ENCODE measurements around the gene ERP44.
"Not testable (repeated sequence)": the region's sequence is repeated elsewhere in the genome, so short reads cannot be mapped to it uniquely, and the experiment has no call there.

The ERP44 gene

DNA sequence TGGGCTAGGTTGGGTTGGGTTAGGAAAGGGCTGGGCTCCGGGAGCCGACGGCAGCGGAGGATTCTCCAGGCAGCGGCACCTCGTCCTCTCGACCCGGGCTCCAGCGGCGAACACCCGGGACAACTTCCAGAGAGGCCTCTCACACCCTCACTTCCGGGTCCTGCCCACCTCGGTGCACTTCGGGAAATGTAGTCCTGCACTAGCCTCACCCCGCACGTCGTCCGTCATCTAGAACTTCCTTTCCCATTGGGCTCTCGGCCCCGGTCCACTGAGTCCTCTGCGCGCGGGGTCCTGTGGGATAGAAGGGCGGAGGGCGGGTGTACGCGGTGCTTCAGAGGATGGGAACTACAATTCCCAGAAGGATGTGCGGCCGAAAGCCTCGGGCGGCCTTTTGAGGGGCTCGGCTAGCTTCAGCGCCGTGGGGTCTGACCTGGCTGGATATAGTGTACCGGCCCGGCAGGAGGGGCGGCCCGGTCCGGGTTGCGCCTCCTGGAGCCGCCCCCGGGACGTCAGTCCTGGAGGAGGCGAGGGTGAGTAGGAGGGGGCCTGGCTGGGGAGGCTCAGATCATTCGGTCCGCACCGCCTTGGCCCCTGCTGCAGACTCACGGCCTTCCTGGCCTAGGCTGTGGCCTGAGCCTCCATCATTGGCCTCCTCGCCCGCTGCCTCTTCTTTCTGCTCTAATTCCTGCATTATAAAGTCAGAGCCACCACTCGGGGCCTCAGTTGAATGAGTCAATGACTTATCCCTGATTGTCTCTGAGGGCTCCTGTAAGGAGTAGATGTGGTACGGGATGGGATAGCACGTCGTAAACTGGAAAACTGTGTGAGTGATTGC lies at the start of gene ERP44, which contains the start of gene INVS:
ERP44 (minus strand) TSS at position 114 of the 835 bp plus-strand sequence. CDS start 160 bp downstream, outside the sequence.
INVS (plus strand) TSS at position 357 of the 835 bp plus-strand sequence. CDS start 5,279 bp downstream, outside the sequence.
- DNase-seq: peak; percentile 97

DNA sequence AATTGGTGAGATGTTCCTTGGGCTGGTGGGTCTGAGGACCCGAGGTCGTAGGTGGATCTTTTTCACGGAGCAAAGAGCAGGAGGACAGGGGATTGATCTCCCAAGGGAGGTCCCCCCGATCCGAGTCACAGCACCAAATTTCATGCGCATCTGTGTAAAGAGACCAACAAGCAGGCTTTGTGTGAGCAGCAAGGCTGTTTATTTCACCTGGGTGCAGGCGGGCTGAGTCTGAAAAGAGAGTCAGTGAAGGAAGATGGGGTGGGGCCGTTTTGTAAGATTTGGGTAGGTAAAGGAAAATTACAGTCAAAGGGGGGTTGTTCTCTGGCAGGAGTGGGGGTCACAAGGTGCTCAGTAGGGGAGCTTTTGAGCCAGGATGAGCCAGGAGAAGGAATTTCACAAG lies 47.2 kb upstream of the ERP44 start:
- DNase-seq: not testable (repeated sequence)

GRCh38 chr9:100145167-100145934 lies 46.6 kb upstream of the ERP44 start:
- not testable (repeated sequence) for DNase-seq

GRCh38 chr9:100141862-100142261 lies 43.1 kb upstream of the ERP44 start:
- DNase-seq: not testable (repeated sequence)

- not testable (repeated sequence) for DNase-seq
Observed at GRCh38 chr9:100140303-100140702, 41.5 kb upstream of the ERP44 start.

GRCh38 chr9:100136799-100137198 lies 38.0 kb upstream of the ERP44 start:
- not testable (repeated sequence) for DNase-seq

- no peak for DNase-seq
Observed at GRCh38 chr9:100134731-100135130, 35.9 kb upstream of the ERP44 start.

DNA sequence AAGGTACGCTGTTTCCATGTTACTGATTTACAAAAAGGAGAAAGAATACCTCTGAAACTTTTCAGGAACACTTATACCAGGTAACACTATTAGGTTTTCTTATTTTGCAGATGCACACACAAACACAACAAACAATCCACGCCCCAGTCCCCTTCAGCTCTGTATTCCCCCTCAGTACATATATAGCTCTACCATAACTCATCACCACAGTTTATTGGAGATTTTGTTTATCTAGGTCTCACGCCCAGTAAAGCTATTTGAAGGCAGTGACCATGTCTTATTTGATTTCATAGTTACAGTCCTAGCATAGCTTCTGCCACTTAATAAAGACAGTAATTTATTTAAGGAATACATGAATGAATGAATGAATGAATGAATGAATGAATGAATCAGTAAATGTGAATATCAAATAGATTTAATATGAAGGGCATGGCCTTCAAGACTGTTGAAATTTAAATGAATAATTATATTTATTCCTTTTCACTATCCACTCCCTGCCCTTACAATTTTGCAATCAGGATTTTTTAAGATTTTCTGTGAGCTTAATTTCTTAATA lies 33.2 kb upstream of the ERP44 start:
- no peak for DNase-seq

GRCh38 chr9:100131216-100131615 lies 32.4 kb upstream of the ERP44 start:
- DNase-seq: no peak

DNA sequence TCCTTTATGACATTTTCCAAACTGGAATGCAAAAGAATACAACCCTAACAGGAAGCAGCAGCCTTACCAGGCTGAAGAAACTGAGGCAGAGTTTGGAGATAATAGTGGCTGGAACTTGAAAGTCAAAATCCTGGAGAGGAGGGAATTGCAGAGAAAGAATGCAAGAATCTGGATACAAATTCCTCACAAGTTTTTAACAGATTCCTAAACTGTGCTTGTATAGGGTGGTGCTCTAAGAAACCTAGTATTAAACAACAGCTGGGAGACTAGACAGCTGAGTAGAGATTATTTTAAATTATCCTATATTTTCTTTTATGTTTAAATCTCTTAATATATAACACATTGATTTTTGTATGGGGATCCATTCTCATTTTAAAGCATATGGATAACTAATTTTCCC lies 31.0 kb upstream of the ERP44 start:
- DNase-seq: no peak

GRCh38 chr9:100126423-100126822 lies 27.6 kb upstream of the ERP44 start:
- no peak for DNase-seq

- no peak for DNase-seq
Observed at GRCh38 chr9:100125910-100126309, 27.1 kb upstream of the ERP44 start.

DNA sequence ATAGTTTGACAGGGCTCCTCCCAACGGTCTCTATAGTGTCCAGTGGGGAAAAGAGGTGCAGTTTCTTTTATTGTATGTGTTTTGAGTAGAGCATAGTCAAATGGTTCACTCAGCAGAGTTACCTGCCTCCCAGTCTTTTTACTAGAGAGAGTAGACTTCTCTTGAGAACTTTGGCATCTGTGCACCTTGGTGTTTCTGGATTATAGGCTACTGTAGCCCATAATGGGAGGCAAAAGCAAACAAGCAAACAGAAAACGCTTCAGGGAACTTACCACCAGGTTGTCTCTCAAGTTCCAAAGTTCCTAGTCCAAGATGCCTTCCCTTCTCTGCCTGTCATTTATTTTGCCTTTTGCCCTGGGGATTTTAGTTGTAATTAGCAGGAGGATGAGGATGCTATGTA lies 26.4 kb upstream of the ERP44 start:
- DNase-seq: no peak

DNA sequence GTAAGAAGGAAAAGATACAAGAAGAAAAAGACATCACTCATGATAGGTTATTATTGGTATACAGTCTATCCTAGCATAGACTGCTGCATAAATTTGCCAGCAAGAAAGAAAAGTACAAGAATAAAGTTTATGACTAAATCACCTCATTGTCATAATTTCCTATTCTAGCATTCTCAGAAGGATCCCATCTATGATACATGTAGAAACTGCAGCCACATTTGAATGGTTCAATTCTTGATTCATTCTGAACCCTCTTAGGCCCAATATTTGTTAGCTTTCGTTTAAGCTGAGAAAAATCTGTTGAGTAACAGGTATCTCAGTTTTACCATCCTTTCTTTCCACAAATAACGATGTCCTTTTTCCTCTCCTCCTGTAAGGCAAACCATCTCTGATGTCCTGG lies 21.5 kb upstream of the ERP44 start:
- no peak for DNase-seq

DNA sequence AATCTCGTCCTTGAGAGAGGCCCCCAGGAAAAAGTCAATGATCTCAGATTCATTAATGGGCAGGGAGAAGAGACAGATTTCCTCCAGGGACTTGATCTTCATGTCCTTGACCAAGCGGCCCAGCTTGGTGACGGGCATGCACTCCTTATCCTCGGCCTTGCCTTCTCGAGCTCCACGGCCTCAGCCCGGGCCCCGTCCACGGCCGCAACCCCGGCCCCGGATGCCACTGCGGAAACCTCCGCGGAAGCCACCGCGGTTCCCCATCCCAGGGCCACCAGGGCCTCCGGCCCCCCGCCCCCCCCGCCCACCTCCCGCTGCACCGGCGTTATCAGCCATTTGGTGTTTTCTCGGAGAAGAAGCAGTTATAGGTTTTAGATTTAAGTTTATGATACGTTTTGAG lies 18.5 kb upstream of the ERP44 start:
- DNase-seq: no peak

- DNase-seq: no peak
Observed at GRCh38 chr9:100112677-100113336, 14.0 kb upstream of the ERP44 start.

GRCh38 chr9:100111235-100111634 lies 12.4 kb upstream of the ERP44 start:
- DNase-seq: no peak

DNA sequence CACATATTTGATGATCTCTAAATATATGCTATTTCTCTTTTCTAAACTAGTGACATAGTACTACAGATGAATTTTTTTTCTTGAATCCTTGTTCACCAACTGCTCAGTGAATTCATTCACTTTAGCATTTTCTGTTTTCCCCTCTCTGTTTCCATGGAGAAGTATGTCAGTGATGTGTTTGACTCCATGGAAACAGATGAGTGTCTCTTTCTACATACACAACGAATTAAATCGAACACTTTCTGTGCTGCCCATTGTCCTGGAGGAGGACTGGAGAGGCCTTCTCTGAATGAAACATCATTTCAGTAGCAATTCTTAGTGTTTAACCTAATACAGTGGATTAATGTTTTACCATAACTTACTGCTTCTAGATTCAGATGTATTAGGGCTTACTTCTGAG lies 9.8 kb upstream of the ERP44 start:
- DNase-seq: no peak

- no peak for DNase-seq
Observed at GRCh38 chr9:100106616-100107015, 7.8 kb upstream of the ERP44 start.

- DNase-seq: no peak
Observed at GRCh38 chr9:100105861-100106260, 7.1 kb upstream of the ERP44 start.

GRCh38 chr9:100104314-100104713 lies 5.5 kb upstream of the ERP44 start:
- no peak for DNase-seq

DNA sequence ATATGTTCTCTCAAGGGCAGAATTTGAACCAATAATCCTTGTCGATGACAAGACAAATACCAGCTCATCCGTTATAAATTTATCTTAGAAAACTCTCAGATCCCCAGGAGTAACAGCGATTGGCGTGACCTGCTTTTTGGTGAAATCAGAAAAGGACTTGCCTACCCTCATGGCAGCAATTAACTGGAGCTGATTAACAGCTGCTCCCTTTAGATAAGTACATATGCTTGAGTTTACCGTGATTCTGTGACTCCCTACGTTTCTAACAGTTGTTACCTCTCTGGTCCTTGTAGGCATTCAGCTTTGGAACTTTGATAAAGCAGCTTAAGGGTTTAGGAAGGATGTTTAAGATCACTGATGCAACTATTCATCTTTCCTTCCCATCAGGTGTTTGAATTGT lies 2.8 kb upstream of the ERP44 start:
- no peak for DNase-seq

DNA sequence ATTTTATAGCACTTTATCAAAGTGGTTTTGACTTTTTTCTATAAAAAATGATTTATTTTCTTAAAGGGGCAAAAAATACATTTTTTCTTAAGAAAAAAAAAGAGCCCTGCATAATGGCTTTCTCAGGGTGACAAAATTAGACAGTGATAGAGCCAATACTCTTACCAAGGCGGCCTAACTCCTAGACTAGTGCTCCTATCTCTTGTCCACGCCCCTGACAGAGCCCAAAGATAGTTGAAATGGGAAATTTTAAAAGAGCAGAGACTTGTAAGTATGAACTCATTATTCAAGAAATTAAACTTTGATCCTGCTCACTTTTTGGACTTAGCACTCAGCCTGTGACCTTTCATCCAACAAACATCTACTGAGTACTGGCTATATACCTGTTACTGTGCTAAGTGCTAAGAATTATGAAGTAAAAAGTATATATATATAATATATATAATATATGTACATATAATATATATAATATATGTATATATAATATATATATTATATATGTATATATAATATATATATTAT lies 1.4 kb upstream of the ERP44 start:
- no peak for DNase-seq
